HG02763 (cell line): ENCODE measurements around the gene INO80D.
"Not testable (repeated sequence)": the region's sequence is repeated elsewhere in the genome, so short reads cannot be mapped to it uniquely, and the experiment has no call there.

Experiments
- ATAC-seq: cut with Tn5 transposase; IDR thresholded peaks from one replicate; pipeline ENCODE4 v1.9.1; 2021; ENCODE audit warnings: mild to moderate bottlenecking, moderate library complexity; ENCODE audit not compliant: unreplicated experiment

Gene INO80D

DNA sequence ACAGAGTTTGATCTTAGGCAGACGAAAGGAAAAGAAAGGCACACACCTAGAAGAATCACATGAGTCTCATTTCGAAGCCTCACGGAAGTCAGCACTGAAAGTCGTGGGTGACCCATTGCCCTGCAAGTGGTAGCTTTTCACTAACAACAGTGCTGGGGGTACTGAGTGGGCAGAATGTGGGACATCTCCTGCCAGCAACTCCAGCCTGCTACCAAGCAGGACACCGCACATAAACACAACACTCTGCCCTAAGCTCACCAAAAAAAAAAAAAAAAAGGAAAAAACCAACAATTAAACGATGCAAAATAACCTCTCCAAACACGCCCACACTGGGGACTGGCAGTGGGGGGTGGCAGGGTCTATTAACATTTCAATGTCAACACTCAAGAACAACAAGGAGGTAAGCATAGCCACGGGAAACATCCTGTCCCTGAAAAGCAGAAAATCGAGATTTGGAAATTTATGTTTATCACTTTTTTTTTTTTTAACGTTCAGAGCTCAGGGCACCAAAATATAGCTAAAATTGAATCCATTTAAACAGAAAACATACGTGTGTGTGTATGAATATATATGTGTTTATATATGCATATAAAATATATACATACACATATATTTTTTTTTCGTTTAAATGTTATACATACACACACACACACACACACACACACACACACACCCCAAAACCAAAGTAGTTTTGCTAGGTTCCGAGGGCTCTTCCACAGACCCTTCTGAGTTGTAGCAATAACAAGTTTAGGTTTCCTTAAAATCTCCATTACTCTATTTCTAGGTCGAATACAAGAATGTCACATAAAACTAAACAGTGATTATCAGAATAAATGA, 2.2 kb downstream of the INO80D start:
- no peak for ATAC-seq

DNA sequence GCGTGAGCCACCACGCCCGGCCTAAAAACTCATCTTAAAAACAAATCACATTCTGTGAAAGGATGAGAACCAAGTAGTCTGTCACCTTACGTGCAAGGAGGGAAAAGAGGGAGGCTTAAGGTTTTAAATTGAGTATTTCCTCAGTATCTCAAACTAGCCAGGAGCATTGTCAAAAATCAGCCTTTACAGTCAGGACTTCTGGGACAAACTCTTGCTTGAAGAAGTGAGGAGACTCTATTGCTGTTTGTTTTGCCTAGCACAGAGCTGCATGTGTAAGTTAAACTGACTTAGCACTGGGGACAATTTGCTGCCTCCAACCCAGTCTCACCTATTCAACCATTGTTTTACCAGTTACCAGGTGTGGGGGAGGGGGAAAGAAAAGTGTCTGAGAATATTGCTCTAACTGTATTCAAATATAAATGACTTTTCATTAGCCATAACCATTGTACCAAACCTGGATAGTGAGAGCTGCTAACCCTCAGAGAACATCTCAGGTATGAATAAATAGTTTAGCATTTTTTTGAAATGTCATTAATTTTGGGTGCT, 3.6 kb downstream of the INO80D start:
- ATAC-seq = no peak

DNA sequence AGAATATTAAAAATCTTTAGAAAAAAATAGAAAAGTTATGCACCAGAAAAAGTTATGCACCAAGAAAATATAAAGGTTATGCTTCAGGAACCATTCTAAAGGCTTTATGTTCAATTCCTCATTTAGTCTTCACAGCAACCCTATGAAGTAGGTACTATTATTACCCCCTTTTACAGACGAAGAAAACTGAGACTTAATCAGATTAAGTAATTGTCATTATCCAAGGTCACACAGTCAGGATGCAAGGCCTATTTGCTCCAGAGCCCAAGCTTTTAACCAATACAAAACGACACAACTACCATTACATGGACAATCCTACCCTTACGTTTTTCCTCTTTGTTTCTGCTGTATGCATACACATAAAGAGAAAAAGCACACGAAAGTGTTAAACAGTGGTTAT, 5.0 kb downstream of the INO80D start:
- ATAC-seq = no peak

DNA sequence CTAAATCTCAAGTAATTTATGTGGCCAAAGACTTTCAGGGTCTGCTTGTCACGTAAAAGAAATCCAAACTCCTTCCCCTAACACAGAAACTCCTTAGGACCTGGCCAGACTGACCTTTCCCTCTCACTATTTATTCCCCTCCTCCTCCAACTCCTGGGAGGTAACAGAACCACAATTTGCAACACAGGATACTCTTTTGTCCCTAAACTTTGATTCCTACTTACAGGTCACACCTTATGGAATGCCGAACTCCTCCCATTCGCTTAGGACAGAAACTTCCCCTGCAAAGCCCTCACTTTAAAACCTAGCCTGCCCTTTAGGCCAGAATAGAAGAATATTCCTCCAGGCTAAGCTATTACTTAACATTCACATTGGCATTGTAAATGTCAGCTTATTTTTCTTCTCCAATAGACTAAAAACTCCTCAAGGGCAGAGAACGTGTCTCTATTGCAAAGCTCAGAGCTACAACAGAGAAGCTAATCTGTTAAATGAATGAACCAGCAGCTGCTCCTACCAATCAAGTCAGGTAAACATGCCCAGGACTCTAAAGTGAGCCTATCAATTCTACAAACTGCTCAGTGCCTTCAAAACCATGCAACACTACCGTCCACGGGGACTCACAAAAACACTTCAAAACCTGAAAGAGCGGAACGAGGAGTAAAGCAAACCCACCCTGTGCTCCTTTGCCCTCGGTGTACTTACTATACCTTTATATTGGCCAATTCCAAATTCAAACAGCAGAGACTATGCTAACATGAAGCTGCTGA, 6.1 kb downstream of the INO80D start:
- no peak for ATAC-seq

DNA sequence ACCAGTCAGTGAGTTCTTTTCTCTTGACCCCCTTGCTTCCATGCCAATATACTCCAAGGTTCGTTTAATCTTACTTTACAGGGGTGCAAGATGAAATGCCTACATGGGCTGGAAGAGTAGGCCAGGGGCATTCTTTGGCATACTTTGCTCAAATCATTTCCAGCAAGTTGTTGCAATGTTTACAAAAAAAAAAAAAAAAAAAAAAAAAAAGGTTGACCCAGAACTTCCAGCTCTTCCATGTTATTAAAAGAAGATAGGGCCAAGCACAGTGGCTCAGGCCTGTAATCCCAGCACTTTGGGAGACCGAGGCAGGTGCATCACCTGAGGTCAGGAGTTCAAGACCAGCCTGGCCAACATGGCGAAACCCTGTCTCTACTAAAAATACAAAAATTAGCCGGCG, 8.1 kb downstream of the INO80D start:
- ATAC-seq = not testable (repeated sequence)

DNA sequence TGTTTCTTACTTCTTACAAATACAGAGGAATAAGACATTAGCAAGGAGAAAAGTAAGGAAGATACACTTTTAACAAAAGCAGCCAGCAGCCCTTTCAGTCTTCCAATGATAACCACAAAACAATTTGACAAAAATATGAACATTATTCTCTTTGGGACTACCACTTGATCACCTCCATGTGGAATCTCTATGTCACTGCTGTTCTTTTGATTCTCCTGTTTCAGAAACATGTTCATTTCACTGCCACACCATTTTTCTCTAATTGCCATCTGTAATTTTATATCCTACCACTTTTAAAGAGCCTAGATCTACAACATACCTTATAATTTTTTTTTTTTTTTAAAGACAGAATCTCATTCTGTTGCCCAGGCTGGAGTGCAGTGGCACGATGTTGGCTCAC, 10.9 kb downstream of the INO80D start:
- no peak for ATAC-seq

DNA sequence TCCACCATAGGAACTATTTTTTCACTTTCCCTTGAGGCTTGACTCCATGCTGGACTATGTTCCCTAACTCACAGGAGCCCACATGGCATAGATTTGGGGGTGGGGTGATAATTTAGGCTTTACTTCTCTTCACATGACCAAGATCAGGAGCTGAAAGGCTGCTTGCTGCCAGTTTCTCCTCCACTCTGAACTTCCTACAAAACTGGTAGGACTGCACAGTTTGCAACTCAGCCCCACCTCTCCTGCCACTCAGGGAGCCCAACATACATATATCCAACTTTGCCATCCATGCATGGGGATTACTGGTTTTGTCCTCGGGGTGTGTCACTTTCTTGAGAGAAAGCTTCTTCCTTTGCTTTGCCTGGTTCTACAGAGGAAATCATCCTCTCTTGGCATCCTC, 14.2 kb downstream of the INO80D start:
- no peak for ATAC-seq

DNA sequence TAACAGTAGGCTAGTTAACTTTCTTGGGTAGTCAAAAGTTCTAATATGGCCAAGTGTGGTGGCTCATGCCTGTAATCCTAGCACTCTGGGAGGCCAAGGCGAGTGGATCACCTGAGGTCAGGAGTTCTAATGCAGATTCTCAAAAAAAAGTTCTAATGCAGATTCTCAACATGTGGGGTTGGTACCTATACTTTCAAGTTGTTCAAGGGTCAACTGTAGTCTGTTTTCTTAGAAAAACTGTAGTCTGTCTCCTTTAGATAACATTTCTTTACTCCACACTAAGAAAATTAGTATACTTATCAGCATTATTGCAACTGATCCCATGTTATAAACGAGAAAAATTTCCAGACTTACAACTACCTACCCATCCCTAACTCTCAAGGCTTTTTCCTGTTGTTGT, 16.6 kb downstream of the INO80D start:
- ATAC-seq = no peak

DNA sequence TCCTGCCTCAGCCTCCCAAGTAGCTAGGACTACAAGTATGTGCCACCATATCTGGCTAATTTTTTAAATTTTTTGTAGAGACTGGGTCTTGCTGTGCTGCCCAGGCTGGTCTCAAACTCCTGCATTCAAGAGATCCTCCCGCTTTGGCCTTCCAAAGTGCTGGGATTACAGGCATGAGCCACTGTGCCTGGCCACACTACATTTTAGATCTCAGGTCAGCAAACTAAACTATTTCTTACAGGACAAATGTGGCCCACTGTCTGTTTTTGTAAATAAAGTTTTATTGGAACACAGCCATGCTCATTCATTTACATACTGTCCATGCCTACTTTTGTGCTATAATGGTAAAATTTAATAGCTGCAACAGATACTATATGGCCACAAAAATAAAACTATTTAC, 17.8 kb downstream of the INO80D start:
- no peak for ATAC-seq

DNA sequence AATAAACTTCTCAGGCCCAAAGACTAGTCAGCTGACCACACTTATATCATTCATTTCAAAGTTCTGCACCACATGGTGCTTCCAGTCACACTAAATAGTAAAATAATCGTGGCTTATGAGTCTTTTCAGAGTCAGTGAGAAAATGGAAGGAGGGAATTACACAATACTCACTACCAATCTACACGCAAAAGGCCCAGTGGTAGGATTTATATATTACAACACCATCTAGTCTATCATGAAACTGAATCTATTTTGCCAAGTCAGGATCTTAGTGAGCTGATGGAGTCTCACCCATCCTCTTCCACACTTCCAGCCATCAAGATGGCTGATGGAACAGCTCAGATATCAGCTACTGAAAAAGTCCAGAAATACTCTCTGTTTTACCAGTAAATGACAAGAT, 21.9 kb downstream of the INO80D start:
- ATAC-seq = no peak

DNA sequence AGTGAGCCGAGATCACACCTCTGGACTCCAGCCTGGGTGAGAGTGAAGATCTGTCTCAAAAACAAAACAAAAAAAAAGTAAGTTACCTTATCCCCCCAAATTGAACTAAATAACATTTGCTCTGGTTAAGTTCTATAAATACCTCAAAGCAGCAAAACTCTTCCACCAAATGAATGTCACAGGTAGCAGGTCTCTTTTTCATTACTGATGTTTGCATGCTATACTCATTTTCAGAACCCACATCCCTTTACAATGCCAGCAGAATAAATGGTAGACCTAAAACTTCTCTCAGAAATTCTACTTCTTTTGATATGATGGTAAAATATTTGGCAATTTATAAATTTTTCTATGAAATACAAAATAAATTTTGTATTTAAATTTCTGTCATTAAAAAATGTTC, 22.3 kb downstream of the INO80D start:
- no peak for ATAC-seq

DNA sequence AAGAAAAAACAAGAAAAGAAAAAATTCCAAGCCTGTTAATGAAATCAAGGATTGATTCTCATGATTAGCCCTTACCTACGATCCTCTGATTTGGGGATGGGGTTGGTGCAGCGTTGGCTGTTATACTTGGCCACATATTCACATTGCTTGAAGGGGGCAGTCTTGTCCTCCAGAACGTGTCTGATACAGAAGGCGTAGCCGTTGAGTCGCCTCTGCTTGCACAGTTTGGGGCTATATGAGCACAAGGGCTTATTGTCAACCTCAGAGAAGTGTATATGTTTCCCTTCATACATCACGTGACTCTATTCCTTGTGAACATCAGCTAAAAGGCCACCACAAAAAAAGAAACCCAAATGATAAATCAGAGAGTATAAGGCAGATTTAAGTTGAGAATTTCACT, 23.2 kb downstream of the INO80D start:
- no peak for ATAC-seq

DNA sequence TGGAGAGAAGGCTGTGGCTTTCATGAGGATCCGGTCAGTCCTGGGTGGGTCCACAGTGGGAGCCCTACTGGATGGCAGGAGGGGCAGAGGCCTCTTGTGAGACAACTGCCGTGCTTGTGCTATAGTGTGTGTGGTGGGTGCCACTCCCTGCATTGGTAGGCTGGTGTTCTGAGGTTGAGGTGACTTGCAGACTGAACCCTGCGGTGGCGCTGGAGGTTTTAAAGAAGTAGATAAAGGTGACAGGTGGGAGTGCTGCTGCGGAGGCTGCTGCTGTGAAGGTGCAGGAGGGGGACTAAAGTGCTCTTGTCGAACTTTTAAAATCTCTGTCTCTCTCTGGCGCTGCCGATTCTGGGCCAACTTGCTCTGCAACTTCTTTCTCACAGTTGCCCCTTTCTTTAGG, 29.7 kb downstream of the INO80D start:
- no peak for ATAC-seq

DNA sequence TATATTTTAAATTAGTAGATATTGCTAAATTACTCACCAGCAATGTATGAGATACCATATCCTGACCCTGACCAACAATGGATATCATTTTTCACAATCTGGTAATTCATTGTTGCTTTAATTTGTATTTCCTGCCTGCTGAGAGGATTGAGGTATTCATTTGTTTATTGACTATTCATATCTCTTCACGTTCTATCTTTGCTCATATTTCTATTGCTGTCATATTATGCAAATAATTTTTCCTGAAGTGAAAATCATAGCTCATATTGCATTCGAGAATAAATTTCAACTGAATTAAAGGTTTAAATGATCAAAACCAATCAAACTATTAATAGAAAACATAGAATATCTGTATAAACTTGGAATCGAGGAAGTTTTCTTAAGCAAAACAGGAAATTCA, 31.0 kb downstream of the INO80D start:
- ATAC-seq = no peak

DNA sequence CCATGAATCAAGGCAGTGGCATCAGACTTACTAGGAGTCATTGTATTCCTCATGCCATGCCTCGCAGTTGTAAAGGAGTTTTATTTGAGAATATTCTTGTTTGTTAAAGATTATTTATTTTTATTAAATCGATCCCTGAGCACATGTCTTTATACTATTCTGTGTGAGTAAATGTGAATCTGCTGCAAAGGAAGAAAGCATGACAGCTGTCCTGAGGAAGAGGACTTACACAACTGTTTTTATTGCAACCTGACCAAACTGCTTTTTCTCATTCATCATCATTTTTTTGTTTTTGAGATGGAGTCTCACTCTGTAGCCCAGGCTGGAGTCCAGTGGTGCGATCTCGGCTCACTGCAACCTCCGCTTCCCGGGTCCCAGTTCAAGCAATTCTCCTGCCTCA, 34.1 kb downstream of the INO80D start:
- no peak for ATAC-seq

DNA sequence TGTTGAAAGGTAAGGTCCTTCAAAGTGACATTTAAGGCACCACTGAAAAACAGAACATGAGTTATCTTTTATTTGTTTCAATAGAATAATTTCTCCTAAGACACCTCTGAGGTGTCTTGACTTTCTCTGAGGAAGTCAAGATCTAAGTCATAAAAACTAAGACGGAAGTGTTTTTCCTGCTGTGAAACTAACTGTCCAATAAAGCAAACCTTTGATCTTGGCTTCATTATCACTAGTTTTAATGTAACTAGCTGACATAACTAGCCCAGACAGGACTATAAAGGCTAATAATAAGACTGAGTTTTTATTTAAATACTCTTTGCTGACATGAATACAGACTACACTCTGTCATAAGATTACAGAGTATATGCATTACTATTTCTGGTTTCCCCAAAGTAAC, 36.6 kb downstream of the INO80D start:
- no peak for ATAC-seq

DNA sequence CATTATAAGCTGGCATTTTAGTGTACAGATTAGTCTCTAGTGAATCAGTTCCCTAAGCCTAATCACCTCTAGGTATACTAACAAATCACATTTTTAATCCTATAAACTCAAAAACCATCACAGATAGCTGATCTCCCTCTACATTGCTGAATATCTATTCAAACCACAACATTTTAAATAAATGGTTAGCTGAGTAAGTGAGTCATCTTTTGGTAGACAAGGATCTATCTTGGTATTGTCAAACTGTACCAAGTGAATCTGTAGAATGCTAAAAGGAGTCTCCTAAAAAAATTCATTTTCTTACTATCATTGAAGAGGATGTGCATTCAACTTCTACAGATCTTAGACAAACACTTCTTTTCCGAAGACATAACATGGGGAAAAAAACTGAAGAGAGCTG, 40.7 kb downstream of the INO80D start:
- ATAC-seq = no peak

DNA sequence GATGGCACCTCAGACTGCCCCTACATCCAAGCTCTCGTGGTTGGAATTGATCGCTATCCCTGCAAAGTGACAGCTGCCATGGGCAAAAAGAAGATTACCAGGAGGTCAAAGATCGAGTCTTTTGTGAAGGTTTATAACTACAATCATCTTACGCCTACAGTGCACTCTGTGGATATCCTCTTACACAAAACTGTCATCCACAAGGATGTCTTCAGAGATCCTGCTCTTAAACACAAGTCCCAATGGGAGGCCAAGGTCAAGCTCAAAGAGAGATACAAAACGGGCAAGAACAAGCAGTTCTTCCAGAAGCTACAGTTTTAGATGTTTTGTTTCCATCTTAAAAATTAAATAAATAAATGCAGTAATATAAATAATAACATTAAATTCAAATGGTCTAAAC, 45.4 kb downstream of the INO80D start:
- no peak for ATAC-seq

DNA sequence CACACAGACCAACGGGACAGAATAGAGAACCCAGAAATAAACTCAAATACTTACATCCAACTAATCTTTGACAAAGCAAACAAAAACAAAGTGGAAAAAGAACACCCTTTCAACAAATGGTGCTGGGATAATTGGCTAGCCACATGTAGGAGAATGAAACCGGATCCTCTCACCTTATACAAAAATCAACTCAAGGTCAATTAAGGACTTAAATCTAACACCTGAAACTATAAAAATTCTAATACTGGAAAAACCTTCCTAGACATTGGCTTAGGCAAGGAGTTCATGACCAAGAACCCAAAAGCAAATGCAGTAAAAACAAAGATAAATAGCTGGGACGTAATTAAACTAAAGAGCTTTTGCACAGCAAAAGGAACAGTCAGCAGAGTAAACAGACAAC, 50.6 kb downstream of the INO80D start:
- not testable (repeated sequence) for ATAC-seq

DNA sequence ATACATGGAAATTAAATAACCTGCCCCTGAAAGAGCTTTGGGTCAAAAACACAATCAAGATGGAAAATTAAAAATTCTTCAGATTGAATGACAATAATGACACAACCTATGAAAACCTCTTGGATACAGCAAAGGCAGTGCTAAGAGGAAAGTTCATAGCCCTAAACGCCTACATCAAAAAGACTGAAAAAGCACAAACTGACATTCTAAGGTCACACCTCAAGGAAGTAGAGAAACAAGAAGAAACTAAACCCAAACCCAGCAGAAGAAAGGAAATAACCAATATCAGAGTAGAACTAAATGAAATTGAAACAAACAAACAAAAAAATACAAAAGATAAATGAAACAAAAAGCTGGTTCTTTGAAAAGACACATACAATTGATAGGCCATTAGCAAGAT, 52.5 kb downstream of the INO80D start:
- not testable (repeated sequence) for ATAC-seq

DNA sequence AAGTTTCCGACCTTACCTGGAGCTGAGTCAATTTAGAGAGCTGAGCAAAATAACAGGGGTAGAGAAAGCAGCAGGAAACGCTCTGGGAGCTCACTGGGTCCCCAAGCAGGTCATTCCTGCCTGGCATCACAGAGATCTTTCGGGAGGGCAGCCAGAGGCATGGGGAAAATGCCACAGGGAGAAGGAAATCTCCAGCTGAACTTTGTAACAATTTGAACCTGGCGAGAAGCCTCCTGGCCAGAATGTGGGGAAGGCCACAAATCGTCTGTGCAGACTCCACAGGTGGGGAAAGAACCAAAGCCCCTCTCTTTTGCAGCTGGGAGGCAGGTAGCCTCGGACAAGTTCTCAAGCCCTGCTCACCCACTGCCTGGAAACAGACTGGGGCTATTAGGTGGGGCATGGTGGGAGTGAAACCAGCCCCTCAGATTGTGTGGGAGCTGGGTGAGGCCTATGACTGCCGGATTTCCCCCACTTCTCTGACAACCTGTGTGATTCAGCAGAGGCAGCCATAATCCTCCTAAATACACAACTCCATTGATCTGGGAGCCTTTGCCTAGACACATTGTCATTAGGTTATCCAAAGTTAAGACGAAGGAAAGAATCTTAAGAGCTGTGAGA, 53.9 kb downstream of the INO80D start:
- no peak for ATAC-seq
